Uterus (tissue), 2 donors: ENCODE measurements around the gene DHRS1.

ENCODE experiments used
- CTCF ChIP-seq, 4 experiments: fragments of 200-600 bp in 2 of 4; fragments of 450-650 bp in 2 of 4; sonication (generic) in 2 of 4; IDR thresholded peaks; one replicate each; pipeline ENCODE4 v1.5.1; 2016 to 2019; ENCODE audit warnings: antibody characterized with exemption in 4 of 4, mild to moderate bottlenecking in 2 of 4, moderate library complexity in 1 of 4
- POLR2A ChIP-seq, 2 donors: fragments of 450-650 bp; IDR thresholded peaks; one replicate each; pipeline ENCODE4 v1.6.1; 2016; ENCODE audit warnings: antibody characterized with exemption in 2 of 2, mild to moderate bottlenecking in 1 of 2, moderate library complexity in 1 of 2

GRCh38 chr14:24310265-24310645 is 10.7 kb upstream of the DHRS1 start:
- no peak for TF ChIP-seq CTCF (IDR thresholded peaks at IDR 0.05)
- no peak for TF ChIP-seq POLR2A (IDR thresholded peaks at IDR 0.05)
